ENCODE results near the gene CERS6.

- TF ChIP-seq EZH2 (IDR thresholded peaks at IDR 0.05; ENCODE audit: insufficient read depth, poor library complexity, severe bottlenecking) (no peak), EZH2phosphoT487 (IDR thresholded peaks at IDR 0.05; ENCODE audit: insufficient read depth, low read depth) (no peak)
Observed at GRCh38 chr2:168718622-168719021, 262.6 kb downstream of the CERS6 start.
